ACC112 (cell line): Measurements from ENCODE around the gene SOX13.
"Not testable (repeated sequence)": the region's sequence is repeated elsewhere in the genome, so short reads cannot be mapped to it uniquely, and the experiment has no call there.

ENCODE experiments used
- H2AFZ ChIP-seq: fragments of 200-600 bp; sonication (generic); one replicate; pipeline ENCODE4 v1.6.0; 2017; ENCODE audit warnings: antibody characterized with exemption, low read length; ENCODE audit not compliant: unreplicated experiment
- H3K27ac ChIP-seq: fragments of 200-600 bp; sonication (generic); 2 replicates; pipeline ENCODE4 v1.5.1; 2014; ENCODE audit warnings: low read depth, mild to moderate bottlenecking, antibody characterized with exemption, low read length, moderate library complexity
- H3K27me3 ChIP-seq: fragments of 200-600 bp; sonication (generic); 2 replicates; pipeline ENCODE4 v1.6.1; 2014; ENCODE audit warnings: mild to moderate bottlenecking, antibody characterized with exemption, low read length, moderate library complexity, mixed read lengths; ENCODE audit not compliant: insufficient read depth
- H3K36me3 ChIP-seq: fragments of 200-600 bp; sonication (generic); 2 replicates; pipeline ENCODE4 v1.6.1; 2016; ENCODE audit warnings: mild to moderate bottlenecking, antibody characterized with exemption, low read length, moderate library complexity, mixed read lengths; ENCODE audit not compliant: insufficient read depth
- H3K4me1 ChIP-seq: fragments of 200-600 bp; sonication (generic); one replicate; pipeline ENCODE4 v1.6.1; 2016; ENCODE audit warnings: low read length, mixed read lengths; ENCODE audit not compliant: insufficient read depth, unreplicated experiment, control insufficient read depth
- H3K4me3 ChIP-seq: fragments of 200-600 bp; sonication (generic); 2 replicates; pipeline ENCODE4 v1.5.1; 2014; ENCODE audit warnings: mild to moderate bottlenecking, low read depth, low read length
- H3K79me2 ChIP-seq: fragments of 200-600 bp; sonication (generic); one replicate; pipeline ENCODE4 v1.6.0; 2016; ENCODE audit warnings: low read length; ENCODE audit not compliant: control insufficient read depth, unreplicated experiment, insufficient read depth

The SOX13 gene

GRCh38 chr1:204094856-204095634, 22.1 kb downstream of the SOX13 start:
- H3K4me3 ChIP-seq, result no peak overlapping the region
- H3K4me1 ChIP-seq, result peaks cover 28% of the 10 kb centered on the region
- H3K27me3 ChIP-seq, result no peaks in the 10 kb centered on the region
- no peaks in the 10 kb centered on the region for H3K36me3 ChIP-seq
- no peak overlapping the region for H2AFZ ChIP-seq
- H3K79me2 ChIP-seq, result peaks cover 66% of the 10 kb centered on the region
- H3K27ac ChIP-seq, result no peak overlapping the region

GRCh38 chr1:204096931-204097330, 24.0 kb downstream of the SOX13 start:
- H3K27ac ChIP-seq, result no peak overlapping the region
- peaks cover 60% of the 10 kb centered on the region for H3K79me2 ChIP-seq
- H3K27me3 ChIP-seq, result no peaks in the 10 kb centered on the region
- peaks cover 24% of the 10 kb centered on the region for H3K4me1 ChIP-seq
- H3K4me3 ChIP-seq, result no peak overlapping the region
- no peaks in the 10 kb centered on the region for H3K36me3 ChIP-seq
- H2AFZ ChIP-seq, result no peak overlapping the region

DNA sequence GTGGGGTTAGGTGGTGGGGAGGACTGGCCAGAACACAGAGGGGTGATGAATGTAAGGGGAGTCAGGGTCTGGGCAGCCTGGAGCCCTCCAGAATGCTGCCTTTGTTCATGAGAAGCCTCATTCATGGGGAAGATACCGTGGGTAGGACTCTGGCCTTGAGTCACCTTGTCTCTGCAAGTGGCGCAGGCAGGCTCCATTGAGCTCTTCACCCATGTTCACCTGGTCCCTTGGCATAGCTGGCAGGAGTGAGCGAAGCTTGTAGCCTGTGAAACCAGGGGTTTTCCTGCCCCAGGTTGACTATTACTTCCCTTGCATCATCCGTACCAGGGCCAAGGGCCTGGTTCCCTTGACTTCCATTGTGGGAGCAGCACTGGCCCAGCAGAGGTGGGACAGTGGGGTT, 25.8 kb downstream of the SOX13 start:
- Histone ChIP-seq H2AFZ (no peak overlapping the region), H3K36me3 (no peaks in the 10 kb centered on the region), H3K27me3 (no peaks in the 10 kb centered on the region), H3K4me1 (peaks cover 31% of the 10 kb centered on the region), H3K79me2 (peaks cover 49% of the 10 kb centered on the region), H3K4me3 (no peak overlapping the region), H3K27ac (no peak overlapping the region)

- Histone ChIP-seq H3K79me2 (peaks cover 44% of the 10 kb centered on the region), H3K4me1 (peaks cover 32% of the 10 kb centered on the region)
These were observed 26.8 kb downstream of the SOX13 start for GRCh38 chr1:204099754-204100153.

DNA sequence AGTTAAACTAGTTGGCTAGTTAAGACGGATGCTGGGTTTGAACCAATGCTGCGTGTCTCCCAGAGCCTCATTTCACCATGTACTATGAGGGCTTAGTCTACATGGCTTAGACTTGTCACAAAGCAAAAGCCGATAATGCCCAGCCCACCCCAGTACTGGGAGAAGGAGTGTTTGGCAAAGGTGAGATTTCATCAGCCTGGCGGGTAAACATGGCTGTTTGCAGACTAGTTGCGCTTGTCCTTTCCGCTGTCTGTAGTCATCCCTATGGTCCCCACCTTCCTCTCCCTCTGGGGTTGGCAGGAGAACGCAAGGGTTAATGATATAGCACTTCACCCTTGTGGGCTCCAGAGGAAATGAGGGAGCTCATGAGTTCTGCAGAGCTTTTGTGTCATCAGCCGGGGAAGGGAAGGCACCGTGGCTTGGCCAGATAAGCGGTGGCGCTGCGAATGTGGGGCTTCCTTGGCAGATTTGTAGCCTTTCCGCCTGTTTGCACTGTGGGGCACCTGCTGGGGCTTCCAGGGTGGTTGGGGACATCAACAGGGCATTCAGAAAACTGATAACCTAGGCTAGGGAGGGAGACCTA, 29.2 kb downstream of the SOX13 start:
- H3K79me2 ChIP-seq, result peaks cover 27% of the 10 kb centered on the region

More at GRCh38 chr1:204099754-204100153, 26.8 kb downstream of the SOX13 start:
- H2AFZ ChIP-seq, H3K36me3 ChIP-seq, H3K27me3 ChIP-seq, H3K4me3 ChIP-seq, H3K27ac ChIP-seq: not testable (repeated sequence)

GRCh38 chr1:204102739-204103430, 30.0 kb downstream of the SOX13 start:
- Histone ChIP-seq H3K27ac (peak overlapping the region; percentile 61), H3K79me2 (peaks cover 26% of the 10 kb centered on the region), H3K4me1 (peaks cover 33% of the 10 kb centered on the region)

More for the DNA sequence above, 29.2 kb downstream of the SOX13 start:
- H3K27ac ChIP-seq, result no peak overlapping the region
- H3K4me1 ChIP-seq, result peaks cover 33% of the 10 kb centered on the region
- H2AFZ ChIP-seq, result no peak overlapping the region
- no peak overlapping the region for H3K4me3 ChIP-seq
- H3K27me3 ChIP-seq, result no peaks in the 10 kb centered on the region
- H3K36me3 ChIP-seq, result no peaks in the 10 kb centered on the region

DNA sequence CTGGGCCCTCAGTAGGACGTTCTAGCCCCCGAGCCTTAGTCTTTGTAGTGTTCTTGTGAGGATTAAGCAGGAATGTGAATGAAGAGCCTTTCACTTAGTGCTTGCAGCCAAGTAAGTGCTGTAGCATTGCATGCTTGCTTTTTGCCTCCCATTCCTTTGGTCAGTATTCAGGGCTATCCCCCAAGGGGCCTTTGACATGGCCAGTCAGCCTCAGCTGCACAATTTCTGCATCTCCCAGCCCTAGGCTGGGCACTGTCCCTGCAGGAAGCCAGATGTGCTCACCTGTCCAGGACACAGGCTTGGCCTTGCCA, 30.5 kb downstream of the SOX13 start:
- H3K36me3 ChIP-seq, result no peaks in the 10 kb centered on the region
- no peak overlapping the region; the same call in 1 of the 2 replicates for H3K4me3 ChIP-seq
- H3K27ac ChIP-seq, result peak overlapping the region; percentile 61
- no peaks in the 10 kb centered on the region for H3K27me3 ChIP-seq
- H3K79me2 ChIP-seq, result peaks cover 26% of the 10 kb centered on the region
- no peak overlapping the region for H2AFZ ChIP-seq
- H3K4me1 ChIP-seq, result peaks cover 33% of the 10 kb centered on the region

More at GRCh38 chr1:204102739-204103430, 30.0 kb downstream of the SOX13 start:
- Histone ChIP-seq H3K4me3 (peak overlapping the region; percentile 16; the same call in 1 of the 2 replicates), H3K27me3 (no peaks in the 10 kb centered on the region), H2AFZ (no peak overlapping the region), H3K36me3 (no peaks in the 10 kb centered on the region)

- Histone ChIP-seq H3K4me1 (peaks cover 33% of the 10 kb centered on the region), H3K27ac (peak overlapping the region; percentile 61)
These were observed 31.6 kb downstream of the SOX13 start for GRCh38 chr1:204104331-204105130.

GRCh38 chr1:204105131-204105515, 32.2 kb downstream of the SOX13 start:
- Histone ChIP-seq H3K79me2 (peaks cover 22% of the 10 kb centered on the region), H3K27me3 (no peaks in the 10 kb centered on the region), H3K4me3 (no peak overlapping the region), H3K27ac (peak overlapping the region; percentile 61), H3K36me3 (no peaks in the 10 kb centered on the region), H3K4me1 (peaks cover 33% of the 10 kb centered on the region), H2AFZ (no peak overlapping the region)

More at GRCh38 chr1:204104331-204105130, 31.6 kb downstream of the SOX13 start:
- peak overlapping the region; percentile 9; the same call in 1 of the 2 replicates for H3K4me3 ChIP-seq
- no peaks in the 10 kb centered on the region for H3K36me3 ChIP-seq
- H3K79me2 ChIP-seq, result peaks cover 26% of the 10 kb centered on the region
- no peaks in the 10 kb centered on the region for H3K27me3 ChIP-seq
- no peak overlapping the region for H2AFZ ChIP-seq

DNA sequence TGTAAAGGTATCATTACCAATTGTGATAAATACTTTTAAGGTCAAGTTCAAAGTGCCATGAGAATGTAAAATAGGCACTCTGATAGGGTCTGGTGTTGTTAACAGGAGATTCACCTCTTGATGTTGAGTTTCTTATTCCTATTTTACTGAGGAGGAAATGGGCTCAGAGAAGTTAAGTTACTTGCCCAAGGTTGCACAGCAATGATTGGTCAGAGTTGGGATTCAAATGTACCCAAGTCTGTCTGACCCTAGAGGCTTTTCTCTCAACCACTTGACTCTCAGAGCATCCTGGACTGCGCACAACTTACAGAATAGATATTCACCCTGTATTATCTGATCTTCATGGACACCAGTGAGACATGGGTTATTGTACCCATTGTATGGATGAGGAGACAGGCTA, 33.9 kb downstream of the SOX13 start:
- peaks cover 33% of the 10 kb centered on the region for H3K4me1 ChIP-seq
- no peak overlapping the region for H3K27ac ChIP-seq
- no peak overlapping the region for H3K4me3 ChIP-seq
- no peaks in the 10 kb centered on the region for H3K36me3 ChIP-seq
- no peak overlapping the region for H2AFZ ChIP-seq
- H3K79me2 ChIP-seq, result peaks cover 12% of the 10 kb centered on the region
- H3K27me3 ChIP-seq, result no peaks in the 10 kb centered on the region
